ENCODE data around the gene ARHGEF28.

The ARHGEF28 gene

DNA sequence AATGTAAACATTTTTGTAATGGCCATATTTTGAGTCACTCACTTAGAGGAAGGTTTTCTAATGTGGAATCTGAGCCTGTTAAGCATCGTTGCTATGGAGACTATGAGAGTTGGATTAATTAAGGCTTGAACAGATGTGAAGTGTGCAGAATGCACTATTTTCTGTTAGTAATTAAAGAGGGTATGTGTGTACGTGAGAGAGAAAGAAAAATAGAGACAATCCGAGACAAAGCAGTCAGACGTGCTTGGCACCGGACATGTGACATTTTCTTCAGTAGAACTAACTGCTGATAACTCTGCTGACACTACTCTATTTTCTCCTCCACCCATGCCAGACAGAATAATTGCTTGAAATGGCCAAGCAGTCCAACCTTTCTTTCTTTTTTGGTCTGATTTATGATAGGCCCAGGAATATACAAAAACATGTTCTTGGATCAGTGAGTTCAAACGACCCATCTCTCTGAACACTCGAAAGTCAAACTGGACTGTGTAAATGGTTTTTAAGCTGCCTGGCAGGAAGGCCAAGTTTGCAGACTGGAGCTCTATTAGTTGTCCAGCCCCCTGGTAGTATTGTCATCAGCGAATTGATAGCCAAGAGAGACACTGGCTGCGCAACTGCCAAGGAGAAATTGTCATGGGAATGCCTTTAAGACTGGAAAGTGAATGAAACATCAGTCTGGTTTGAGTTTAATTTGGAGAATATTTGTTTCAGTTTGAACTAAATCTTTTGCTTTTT is 322.1 kb downstream of the ARHGEF28 start:
- no peak for DNase-seq

DNA sequence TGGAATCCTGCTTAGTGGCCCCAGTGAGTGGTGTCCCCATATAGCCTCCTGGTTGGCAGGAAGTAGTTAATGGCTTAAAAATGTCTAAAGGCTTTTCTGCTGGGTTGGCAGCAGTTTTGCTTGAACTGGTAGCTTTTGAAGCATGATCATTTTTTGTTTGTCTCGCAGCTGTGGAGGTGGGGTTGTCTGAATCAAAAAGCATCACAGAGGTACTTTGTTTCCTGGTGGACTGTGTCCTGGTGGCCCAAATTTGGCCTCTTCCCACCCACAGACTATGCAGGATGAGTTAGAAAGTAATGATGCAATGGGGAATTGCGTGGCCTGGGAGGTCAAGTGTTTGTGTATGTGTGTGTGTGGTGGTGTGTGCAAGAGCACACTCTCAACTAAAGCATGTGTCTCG is 322.7 kb downstream of the ARHGEF28 start:
- no peak for DNase-seq

DNA sequence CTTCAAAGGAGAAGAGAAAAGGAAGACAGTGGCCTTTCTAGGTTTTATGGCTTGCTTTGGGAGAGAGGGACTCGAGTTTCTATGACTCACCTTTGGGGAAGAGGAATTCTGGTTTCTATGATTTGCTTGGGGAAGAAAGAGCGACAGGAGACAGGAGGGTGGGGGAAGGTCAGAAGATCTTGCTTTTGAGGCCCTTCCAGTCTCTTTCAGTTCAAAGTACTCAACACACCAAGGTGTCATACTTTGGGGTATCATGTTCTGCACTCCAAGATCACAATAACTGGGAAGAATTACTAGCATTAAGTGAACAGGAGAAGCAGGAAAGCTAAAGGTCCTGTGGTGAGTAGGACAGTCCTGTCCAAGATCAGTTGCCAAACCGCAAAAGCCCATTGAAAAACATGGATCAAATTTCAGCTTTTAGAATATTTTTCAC is 324.5 kb downstream of the ARHGEF28 start:
- DNase-seq: no peak

DNA sequence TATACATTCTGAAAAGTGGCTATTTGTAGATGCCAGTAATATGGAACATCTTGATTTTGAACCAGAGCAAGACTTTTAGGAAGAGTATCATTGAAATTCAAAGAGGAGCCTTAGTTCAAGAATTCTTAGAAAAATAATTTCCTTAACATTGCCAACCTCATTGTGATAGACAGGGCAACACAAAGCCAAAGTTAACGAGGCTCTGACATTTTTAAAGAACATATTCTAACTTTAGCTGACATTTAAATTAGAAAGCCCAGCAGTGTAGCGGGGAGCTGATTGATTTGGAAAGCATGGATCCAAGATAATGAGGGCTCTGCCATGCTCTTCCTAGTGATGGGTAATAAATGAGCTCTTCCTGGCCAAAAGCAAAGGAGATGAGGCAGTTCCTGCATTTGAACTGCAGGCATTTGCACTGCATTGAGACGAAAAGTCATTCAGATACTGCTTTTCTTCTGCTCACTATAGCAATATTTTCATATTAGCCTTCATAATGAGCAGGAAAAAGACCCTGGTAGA is 325.0 kb downstream of the ARHGEF28 start:
- DNase-seq: no peak

DNA sequence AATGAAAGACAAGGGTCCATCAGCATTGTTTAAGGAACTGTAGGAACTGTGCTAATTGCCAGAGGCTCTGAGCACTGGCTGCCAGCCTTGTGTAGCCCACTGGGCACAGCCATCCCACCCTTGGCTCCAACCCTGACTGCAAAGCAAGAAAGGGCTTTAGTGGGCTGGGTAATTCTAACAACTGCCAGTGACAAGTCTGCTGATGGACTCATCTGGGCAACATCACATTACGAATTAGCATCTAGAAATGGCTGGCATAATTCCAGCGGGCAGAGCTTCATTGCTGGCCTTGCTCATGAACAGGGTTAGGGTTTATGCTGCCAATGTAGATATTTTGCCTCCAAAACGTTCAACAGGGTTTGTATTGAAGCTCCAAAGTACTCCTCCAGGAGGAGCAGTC is 326.9 kb downstream of the ARHGEF28 start:
- DNase-seq: no peak

DNA sequence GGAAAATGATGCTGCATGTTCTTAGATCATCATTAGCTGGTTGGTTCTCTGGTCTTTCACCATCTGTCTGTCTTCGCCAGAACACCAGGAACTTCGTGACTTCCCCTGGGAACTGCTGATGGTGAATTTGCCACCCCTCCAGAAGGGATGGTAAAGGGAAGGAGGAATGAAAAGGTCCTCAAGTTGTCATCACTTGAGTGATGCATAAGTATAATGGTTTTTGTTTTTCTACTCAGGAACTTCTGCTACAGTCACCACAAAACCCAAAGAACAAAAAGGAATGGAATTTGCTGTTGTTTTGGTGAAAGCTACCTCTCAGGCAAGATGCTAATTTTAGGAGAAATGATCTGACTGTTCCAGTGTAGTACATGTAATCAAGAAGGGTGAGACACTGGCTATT is 328.4 kb downstream of the ARHGEF28 start:
- no peak for DNase-seq

DNA sequence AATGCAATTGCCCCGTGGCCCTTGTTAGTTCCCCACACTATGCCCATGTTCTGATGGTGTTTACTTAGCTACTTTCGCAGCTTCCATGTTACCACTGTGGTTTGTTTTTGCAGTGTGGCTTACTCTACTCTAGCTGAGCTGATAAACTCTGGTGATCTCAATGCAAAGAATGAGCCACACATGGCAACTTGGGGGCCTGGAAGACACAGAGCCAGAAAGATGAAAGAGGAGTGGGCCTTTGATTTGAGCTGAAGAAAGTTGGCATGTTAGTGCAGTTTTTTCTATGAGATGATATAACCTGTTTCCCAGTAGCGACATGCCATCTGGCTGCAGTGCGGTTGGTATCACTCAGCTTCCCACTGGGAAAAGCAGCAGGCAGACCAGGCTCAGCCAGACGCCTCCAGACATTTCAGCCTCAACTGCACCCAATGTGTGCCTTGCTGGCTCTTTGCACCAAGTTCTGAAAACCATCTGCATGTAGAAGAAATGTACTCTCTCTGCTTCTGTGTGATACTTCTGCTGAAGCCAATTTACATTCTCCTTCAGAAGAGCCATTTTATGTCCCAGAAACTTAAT is 329.4 kb downstream of the ARHGEF28 start:
- no peak for DNase-seq

DNA sequence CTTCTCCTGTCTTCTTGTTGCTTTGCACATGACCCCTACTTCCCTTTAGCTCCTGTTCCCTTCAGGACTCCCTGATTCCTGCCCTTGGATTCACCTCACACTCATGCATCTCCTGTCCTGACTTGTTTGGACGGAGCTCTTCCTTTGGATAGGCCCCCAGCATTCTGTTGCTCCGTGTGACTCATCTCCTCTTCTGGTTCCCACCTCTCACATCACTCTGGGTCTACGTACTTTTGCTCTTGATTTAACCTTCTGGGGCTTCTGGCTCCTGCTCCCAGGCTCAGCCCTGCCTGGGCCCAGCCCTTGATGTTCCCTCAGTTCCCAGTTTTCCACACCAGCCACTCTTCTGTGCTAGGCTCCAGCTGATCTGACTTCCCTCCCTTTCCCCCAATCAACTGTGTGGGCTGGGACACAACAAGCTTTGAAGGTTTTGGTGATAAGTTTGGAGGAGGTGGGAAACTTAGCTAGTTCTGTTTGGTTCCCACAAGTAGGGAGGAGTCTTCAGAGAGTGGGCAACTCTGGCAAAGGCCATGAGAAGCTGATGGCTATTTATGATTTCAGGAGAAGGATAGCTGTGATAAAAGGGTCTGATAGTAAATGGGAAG is 331.5 kb downstream of the ARHGEF28 start:
- DNase-seq: no peak

DNA sequence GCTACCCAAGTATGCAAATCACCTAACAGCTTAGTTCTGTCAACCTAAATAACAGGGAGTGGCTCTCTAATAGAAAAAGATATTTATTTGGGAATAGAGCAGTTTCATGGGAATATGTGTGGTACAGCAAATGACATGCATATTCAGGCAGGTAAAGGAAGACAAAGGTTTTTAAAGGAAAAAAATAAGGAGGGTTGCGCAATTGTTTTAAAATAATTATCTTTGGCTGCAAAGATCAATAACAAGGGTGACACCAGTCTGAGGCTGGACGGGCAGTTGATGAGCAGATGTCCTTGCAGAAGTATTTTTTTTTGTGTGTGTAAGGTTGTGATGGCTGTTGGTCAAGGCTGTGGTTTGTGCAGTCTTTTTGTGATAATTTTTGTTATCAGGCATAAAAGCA is 332.0 kb downstream of the ARHGEF28 start:
- DNase-seq: no peak

DNA sequence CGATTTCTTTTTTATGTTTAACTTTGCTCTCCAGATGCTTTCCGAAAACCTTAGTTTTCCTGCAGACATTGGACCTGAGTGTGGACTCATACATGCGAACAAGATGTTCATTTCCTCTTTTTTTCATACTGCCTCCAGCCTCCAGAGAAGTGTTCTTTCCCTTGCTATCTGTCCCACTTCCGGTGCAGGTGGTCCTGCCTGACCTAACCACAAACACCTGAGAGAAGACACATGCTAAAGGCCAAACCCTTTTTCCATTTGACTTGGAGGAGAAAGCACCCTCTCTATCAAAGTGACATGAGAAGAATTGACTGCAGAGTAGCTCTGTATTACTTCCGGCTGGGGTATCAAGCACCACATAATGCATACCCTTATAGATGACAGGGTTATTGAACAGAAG is 334.0 kb downstream of the ARHGEF28 start:
- no peak for DNase-seq

DNA sequence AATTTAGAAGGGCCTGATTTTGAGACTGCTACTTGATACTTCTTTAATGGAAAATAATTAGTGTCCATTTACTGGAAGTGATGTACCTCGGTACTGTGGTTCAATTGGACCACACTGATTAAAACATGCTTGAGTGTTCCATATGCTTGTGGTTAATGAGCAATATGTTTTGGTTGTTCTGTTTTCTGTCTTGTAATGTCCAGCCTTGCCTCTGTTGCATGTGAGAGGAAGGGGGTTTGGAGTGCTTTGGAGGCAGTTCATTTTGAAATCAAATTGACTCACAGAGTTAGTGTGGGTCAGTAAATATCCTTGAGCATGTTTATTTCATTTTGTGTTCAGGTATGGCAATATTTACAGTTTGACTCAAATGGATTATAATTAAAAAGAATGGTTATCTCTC is 334.4 kb downstream of the ARHGEF28 start:
- no peak for DNase-seq

DNA sequence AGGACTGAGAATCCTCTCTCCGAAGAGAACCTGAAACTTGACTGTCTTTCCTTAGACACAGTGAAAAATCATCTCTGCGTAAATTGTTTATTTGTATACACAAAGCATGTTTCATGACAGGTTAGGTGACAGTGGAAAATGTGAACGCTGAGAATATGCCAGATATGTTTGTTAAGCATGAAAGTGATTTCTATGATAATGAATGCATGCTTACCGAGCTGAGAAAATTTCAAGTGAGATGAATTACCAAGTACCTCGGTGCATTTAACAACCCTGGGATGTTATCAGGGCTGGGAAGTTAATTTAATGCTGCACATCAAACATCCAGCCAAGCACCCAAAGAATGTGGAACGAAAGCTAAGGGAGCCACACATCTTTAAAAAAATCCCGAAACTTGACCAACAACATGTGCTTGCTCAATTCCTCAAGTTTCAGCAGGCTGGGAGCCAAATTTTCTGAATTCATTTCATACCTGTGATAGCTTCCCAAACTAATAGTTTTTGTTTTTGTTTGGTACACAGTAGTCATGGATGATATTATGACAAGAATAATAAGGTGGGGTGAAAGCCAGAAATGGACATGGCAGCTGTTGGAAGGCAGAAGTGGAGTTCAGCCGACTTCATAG is 336.9 kb downstream of the ARHGEF28 start:
- no peak for DNase-seq

DNA sequence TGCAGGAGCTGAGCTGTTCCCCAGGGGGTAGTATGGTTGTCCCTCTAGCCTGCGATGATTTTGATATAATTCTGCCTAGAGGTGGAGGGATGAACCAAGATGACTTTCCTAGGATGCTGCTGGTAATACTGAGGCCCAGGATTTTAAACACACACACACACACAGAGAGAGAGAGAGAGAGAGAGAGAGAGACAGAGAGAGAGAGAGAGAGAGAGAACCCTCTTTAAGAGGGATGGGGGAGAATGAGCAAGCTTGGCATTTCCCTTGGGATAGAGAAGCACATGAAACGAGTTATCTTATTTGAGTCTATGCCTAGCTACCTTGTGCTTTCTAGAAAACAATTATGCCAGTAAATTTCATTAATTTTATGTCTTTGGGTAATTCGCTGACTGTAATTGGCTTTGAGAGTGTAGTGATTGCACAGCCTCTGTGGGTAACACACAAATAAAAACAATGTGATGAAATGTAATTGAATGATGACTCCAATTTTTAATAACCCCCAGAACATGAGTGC is 338.4 kb downstream of the ARHGEF28 start:
- DNase-seq: no peak

DNA sequence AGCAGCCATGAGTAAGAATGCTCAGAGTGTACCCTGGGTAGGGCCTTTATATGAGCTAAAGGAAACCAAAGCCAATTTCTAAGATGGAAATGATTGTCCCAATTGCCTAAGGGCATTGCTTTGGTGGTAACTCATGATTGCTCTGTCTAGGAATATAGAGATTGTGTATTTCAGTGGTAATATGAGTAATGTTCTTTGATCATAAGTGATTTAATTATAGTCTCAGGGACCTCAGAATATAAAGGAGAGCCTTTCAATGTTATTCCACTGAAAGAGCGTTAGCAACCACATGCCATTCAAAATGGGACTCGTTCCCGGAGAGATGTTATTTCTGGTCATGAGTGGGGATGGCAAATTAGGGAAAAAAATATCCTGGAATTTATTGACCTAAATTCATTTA is 340.5 kb downstream of the ARHGEF28 start:
- no peak for DNase-seq

DNA sequence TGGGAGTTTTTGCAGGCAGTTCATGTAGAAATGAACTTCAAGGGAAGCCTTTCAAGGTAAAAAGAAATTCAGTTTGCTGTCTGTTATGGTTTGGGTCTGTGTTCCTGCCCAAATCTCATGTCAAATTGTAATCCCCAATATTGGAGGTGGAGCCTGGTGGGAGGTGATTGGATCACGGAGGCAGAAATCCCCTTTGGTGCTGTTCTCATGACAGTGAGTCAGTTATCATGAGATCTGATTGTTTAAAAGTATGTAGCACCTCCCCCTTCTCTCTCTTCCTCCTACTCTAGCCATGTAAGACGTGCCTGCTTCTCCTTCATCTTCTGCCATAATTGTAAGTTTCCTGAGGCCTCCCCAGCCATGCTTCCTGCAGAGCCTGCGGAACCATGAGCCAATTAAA is 341.4 kb downstream of the ARHGEF28 start:
- DNase-seq: no peak

DNA sequence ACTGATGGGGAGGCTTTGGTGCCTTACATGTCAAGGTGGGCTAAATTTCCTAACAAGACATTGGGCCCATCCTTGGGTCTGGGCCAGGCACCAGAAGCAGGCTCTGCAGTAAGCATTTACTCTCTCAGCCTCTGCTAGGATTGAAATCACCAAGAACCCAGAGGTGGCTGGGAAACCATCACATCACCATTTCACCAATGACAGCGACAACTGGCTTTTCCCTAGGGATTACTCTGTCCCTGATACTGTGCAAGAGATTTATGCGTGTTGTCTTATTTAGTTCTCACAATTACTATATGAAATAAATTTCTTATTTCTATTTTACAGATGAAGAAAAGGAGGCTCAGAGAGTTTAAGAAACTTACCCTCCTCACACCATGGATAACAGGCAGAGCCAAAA is 342.2 kb downstream of the ARHGEF28 start:
- DNase-seq: no peak

DNA sequence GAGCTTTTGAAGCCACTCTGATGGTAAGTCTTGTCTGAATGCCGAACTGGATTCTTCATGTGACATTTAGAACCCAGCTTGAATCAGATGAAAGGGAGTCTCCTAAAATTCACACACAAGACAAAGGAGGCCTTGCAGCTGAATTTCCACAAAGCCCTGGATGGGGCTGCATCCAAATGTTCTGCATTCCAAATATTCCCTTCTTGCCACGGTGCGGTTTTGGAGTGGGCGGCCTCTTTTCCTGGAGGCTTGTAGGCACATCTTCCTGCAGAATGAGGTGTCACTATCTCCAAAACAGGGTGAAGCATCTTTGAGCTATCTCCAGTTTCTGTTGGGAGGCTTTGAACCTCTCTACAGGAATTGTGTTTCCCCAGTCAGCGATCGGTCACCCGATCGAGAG is 342.7 kb downstream of the ARHGEF28 start:
- DNase-seq: no peak

DNA sequence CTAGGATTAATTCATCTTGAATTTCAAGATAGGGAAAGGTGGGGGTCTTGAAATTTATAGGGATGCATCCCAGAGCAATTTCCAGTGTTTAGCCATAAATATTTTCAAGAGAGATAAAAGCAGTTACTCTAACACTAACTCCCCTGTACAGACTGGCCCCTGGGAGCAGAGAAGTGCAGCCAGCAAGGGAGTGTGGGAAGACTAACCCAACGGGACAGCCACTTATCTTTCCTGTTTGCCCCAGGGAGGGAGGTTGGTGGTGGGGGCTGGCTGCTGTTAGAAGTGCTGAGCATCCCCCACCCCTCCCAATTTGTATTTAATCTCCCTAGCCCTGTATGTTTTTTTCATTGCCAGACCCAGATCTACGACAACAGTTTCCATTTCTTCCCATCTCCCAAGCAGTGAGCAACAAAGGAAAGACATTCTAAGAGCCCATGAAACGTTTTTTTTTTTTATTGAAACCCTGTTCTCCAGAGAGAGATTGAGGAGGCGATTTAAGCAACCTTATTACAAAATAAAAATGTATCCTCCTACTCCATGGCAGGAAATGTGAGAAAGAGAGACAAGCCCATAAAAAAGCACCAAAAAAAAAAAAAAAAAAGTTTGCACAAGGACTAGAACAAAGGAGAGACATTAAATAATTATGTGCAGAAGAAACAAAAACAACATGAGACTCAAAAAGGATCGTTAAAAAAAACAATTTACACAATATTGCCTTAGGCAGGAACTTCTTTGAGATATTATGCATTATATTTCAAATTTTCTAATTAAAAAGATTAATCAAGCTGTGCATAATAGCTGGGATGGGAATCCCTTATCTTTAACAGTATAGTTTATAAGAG is 343.4 kb downstream of the ARHGEF28 start:
- no peak for DNase-seq

DNA sequence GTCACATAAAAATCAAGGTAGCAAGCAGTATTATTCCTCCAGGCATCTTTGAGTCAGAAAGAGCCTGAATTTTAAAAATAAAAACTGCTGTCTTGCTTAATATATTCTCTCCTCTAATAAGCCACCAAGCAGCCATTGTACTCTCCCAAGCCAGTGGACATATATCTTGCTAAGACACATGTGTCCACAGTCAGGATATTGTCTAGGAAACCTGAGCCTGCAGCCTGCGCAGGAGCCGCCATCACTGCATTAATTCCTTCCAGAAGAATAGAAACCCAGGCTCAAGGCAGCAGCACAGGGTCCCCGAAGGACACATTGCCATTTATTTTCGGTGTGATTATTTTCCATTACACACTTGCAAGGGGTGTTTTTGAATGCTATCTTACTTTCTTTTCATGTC is 345.3 kb downstream of the ARHGEF28 start:
- no peak for DNase-seq

DNA sequence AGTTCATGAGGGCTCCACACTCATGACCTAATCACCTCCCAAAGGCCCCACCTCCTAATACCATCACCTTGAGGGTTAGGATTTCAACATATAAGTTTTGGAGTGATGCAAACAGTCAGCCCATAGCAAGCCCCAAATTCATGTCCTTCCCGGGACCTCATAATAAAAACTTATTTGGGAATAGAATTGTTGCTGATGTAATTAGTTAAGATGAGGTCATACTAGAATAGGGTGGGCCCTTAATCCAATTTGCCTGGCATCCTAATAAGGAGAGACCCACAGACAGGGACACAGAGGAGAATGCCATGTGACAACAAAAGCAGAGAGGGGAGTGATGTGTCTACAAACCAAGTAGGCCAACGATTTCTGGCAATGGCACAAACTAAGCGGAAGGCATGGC is 347.1 kb downstream of the ARHGEF28 start:
- no peak for DNase-seq

DNA sequence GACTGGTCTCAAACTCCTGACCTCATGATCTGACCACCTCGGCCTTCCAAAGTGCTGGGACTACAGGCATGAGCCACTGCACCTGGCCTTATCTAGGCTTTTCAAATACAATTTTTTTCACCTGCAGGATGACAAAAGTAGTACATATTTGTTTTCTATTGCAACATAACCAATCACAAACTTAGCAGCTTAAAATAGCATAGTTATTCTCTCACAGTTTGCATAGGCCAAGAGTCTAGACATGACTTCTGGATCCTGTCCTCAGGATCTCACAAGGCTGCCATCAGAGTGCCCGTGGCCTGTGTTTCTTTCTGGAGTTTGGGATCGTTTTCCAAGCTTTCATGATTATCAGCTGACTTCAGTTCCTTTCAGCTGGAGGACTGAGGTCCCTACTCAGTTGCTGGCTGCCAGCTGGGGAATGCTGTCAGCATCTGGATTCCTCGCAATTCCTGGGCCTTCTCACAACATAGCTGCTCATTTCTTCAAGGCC is 348.9 kb downstream of the ARHGEF28 start:
- no peak for DNase-seq

DNA sequence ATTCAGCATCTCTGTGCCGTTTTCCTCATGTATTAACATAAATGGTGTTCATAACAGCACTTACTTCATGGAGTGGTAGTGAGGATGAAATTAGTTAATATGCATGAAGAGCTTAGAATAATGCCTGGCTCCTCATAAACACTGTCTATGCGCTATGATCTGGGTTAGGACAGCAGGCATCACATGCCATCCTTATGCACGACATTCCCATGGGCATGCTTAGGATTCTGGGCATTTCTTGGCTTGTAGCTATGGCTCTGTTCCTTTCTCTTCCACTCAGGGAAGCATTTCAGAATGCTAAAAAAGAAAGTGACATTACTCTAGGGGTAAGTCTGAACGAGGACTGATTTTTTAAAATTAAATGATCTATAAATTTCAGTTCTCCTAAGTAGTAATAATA is 349.8 kb downstream of the ARHGEF28 start:
- no peak for DNase-seq

DNA sequence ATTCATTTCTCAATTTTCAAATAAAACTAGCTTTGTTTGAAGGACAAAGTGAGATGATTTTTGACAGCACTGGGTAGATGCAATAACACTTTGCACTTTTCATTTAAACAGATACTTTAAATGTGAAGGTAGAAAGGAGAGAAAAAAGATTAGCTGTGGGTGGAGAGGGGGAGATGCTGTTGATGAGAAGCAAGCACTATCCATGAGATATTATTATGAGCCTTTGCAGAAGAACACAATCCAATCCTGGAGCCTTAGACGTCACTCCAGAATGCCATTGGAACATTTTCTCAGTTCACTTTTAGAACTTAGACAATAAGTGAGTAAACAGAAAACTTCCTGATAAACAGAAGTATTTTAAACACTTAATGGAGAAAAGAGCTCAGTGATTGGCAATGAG is 351.1 kb downstream of the ARHGEF28 start:
- no peak for DNase-seq
